Trophoblast cell (in vitro differentiated cells and primary cell): ENCODE data around the gene ARHGAP26.
A peak's percentile ranks its signal among the peaks of the same experiment; 100 is the strongest.

Experiments
- DNase-seq, 2 donors: peaks; one replicate each; pipeline ENCODE4 v3.0.0-alpha.2; 2016
- H2AFZ ChIP-seq: 2 replicates; pipeline ENCODE4 v1.6.1; 2013; ENCODE audit warnings: low read length, moderate library complexity, mild to moderate bottlenecking; ENCODE audit not compliant: insufficient read depth, poor library complexity
- H2AK5ac ChIP-seq: 2 replicates; pipeline ENCODE4 v1.6.1; 2013; ENCODE audit warnings: mild to moderate bottlenecking, low read length
- H2BK120ac ChIP-seq: 2 replicates; pipeline ENCODE4 v1.6.1; 2013; ENCODE audit warnings: low read length, mild to moderate bottlenecking, moderate library complexity; ENCODE audit not compliant: insufficient read depth, poor library complexity
- H2BK12ac ChIP-seq: 2 replicates; pipeline ENCODE4 v1.6.1; 2013; ENCODE audit warnings: mild to moderate bottlenecking, low read length, moderate library complexity
- H2BK5ac ChIP-seq: 2 replicates; pipeline ENCODE4 v1.6.1; 2013; ENCODE audit warnings: low read length, low read depth, moderate library complexity, mild to moderate bottlenecking; ENCODE audit not compliant: poor library complexity
- H3K14ac ChIP-seq: 2 replicates; pipeline ENCODE4 v1.6.1; 2013; ENCODE audit warnings: mild to moderate bottlenecking, low read length
- H3K18ac ChIP-seq: 2 replicates; pipeline ENCODE4 v1.6.1; 2013; ENCODE audit warnings: mild to moderate bottlenecking, low read length
- H3K23ac ChIP-seq: 2 replicates; pipeline ENCODE4 v1.6.1; 2013; ENCODE audit warnings: low read length
- H3K27ac ChIP-seq: 2 replicates; pipeline ENCODE4 v1.5.1; 2013; ENCODE audit warnings: low read depth, mild to moderate bottlenecking, inconsistent platforms, low read length, moderate library complexity
- H3K27me3 ChIP-seq: 2 replicates; pipeline ENCODE4 v1.6.1; 2013; ENCODE audit warnings: inconsistent platforms, mild to moderate bottlenecking, low read length, moderate library complexity; ENCODE audit not compliant: insufficient read depth
- H3K36me3 ChIP-seq, 2 experiments: 1 replicate in 1 of 2; 2 replicates in 1 of 2; pipeline ENCODE4 v1.6.1; 2013; ENCODE audit warnings: low read length in 2 of 2, mild to moderate bottlenecking in 2 of 2, moderate library complexity in 1 of 2; ENCODE audit not compliant: insufficient read depth in 2 of 2, control insufficient read depth in 1 of 2
- H3K4ac ChIP-seq: 2 replicates; pipeline ENCODE4 v1.6.1; 2013; ENCODE audit warnings: low read depth, mild to moderate bottlenecking, low read length, moderate library complexity
- H3K4me1 ChIP-seq, 2 experiments: 1 replicate in 1 of 2; 2 replicates in 1 of 2; pipeline ENCODE4 v1.6.1; 2013; ENCODE audit warnings: low read length in 2 of 2, mild to moderate bottlenecking in 2 of 2, moderate library complexity in 1 of 2; ENCODE audit not compliant: insufficient read depth in 2 of 2, control insufficient read depth in 1 of 2
- H3K4me2 ChIP-seq: 2 replicates; pipeline ENCODE4 v1.6.1; 2013; ENCODE audit warnings: inconsistent platforms, mild to moderate bottlenecking, low read length, moderate library complexity
- H3K4me3 ChIP-seq: 2 replicates; pipeline ENCODE4 v1.5.1; 2013; ENCODE audit warnings: mild to moderate bottlenecking, low read depth, low read length, inconsistent platforms
- H3K79me1 ChIP-seq: one replicate; pipeline ENCODE4 v1.6.1; 2013; ENCODE audit warnings: low read length
- H3K79me2 ChIP-seq: 2 replicates; pipeline ENCODE4 v1.6.1; 2013; ENCODE audit warnings: low read length, mild to moderate bottlenecking; ENCODE audit not compliant: control insufficient read depth, insufficient read depth, poor library complexity
- H3K9ac ChIP-seq: 2 replicates; pipeline ENCODE4 v1.6.1; 2013; ENCODE audit warnings: mild to moderate bottlenecking, low read length
- H3K9me3 ChIP-seq: 2 replicates; pipeline ENCODE4 v1.6.1; 2013; ENCODE audit warnings: low read depth, mild to moderate bottlenecking, control low read depth, inconsistent platforms, low read length; ENCODE audit not compliant: insufficient read depth
- H4K12ac ChIP-seq: 2 replicates; pipeline ENCODE4 v1.6.1; 2013; ENCODE audit warnings: low read depth, mild to moderate bottlenecking, low read length, moderate library complexity
- H4K8ac ChIP-seq: 2 replicates; pipeline ENCODE4 v1.6.1; 2013; ENCODE audit warnings: low read depth, mild to moderate bottlenecking, low read length, moderate library complexity
- H4K91ac ChIP-seq: one replicate; pipeline ENCODE4 v1.6.1; 2013; ENCODE audit warnings: low read depth, mild to moderate bottlenecking, low read length, moderate library complexity
- whole genome bisulfite sequencing: extraction: QIAGEN DNeasy Blood & Tissue Kit; methylation state at CpG from one replicate; pipeline ENCODE4 v1.1.7; 2013; ENCODE audit warnings: missing lambda C conversion rate; ENCODE audit not compliant: insufficient read length, insufficient coverage; ENCODE audit errors: extremely low coverage; 5-methylcytosine and 5-hydroxymethylcytosine counted together

ARHGAP26 gene

GRCh38 chr5:142892021-142892420 is 121.8 kb downstream of the ARHGAP26 start:
- Histone ChIP-seq H3K9me3 (no peaks in the 10 kb centered on the region), H3K14ac (no peak overlapping the region), H3K79me2 (no peaks in the 10 kb centered on the region), H3K27me3 (no peaks in the 10 kb centered on the region), H4K91ac (no peak overlapping the region), H3K18ac (no peak overlapping the region), H3K4me1 (peaks cover 0 to 4% of the 10 kb centered on the region in 2 experiments), H3K79me1 (peaks cover 2% of the 10 kb centered on the region), H3K23ac (no peak overlapping the region), H2BK12ac (no peak overlapping the region), H3K4ac (no peak overlapping the region), H3K36me3 (no peaks in the 10 kb centered on the region), H3K4me3 (no peak overlapping the region), H3K27ac (no peak overlapping the region), H2BK5ac (no peak overlapping the region), H4K8ac (no peak overlapping the region), H4K12ac (no peak overlapping the region), H2BK120ac (no peak overlapping the region), H3K9ac (no peak overlapping the region), H2AK5ac (no peak overlapping the region), H2AFZ (no peak overlapping the region), H3K4me2 (no peak overlapping the region)
- no CpG with 5 or more reads among the region's 3 CpGs for WGBS
- DNase-seq = no peak

GRCh38 chr5:142894315-142894714 is 124.1 kb downstream of the ARHGAP26 start:
- Histone ChIP-seq H2BK5ac (no peak overlapping the region), H3K18ac (no peak overlapping the region), H2AFZ (no peak overlapping the region), H2AK5ac (no peak overlapping the region), H3K9ac (no peak overlapping the region), H3K9me3 (no peaks in the 10 kb centered on the region), H3K4ac (no peak overlapping the region), H3K14ac (no peak overlapping the region), H2BK120ac (no peak overlapping the region), H3K79me1 (peaks cover 2% of the 10 kb centered on the region), H3K27me3 (no peaks in the 10 kb centered on the region), H3K79me2 (no peaks in the 10 kb centered on the region), H4K91ac (no peak overlapping the region), H3K36me3 (no peaks in the 10 kb centered on the region), H3K4me2 (no peak overlapping the region), H4K8ac (no peak overlapping the region), H3K4me1 (peaks cover 0 to 4% of the 10 kb centered on the region in 2 experiments), H4K12ac (no peak overlapping the region), H3K23ac (no peak overlapping the region), H3K27ac (no peak overlapping the region), H3K4me3 (no peak overlapping the region), H2BK12ac (no peak overlapping the region)
- no peak for DNase-seq
- no CpG with 5 or more reads among the region's 2 CpGs for WGBS

- Histone ChIP-seq H2AFZ (no peak overlapping the region), H3K36me3 (no peaks in the 10 kb centered on the region), H3K4ac (no peak overlapping the region), H3K9me3 (no peaks in the 10 kb centered on the region), H3K18ac (no peak overlapping the region), H3K23ac (no peak overlapping the region), H3K9ac (no peak overlapping the region), H4K12ac (no peak overlapping the region), H3K79me2 (no peaks in the 10 kb centered on the region), H3K4me1 (peaks cover 0 to 4% of the 10 kb centered on the region in 2 experiments), H3K27me3 (no peaks in the 10 kb centered on the region), H2AK5ac (no peak overlapping the region), H3K27ac (no peak overlapping the region), H4K8ac (no peak overlapping the region), H3K4me3 (no peak overlapping the region), H2BK5ac (no peak overlapping the region), H4K91ac (no peak overlapping the region), H3K79me1 (peaks cover 2% of the 10 kb centered on the region), H3K14ac (no peak overlapping the region), H3K4me2 (no peak overlapping the region), H2BK12ac (no peak overlapping the region), H2BK120ac (no peak overlapping the region)
- no peak for DNase-seq
- no CpG with 5 or more reads among the region's 1 CpG for whole genome bisulfite sequencing
These were observed 124.6 kb downstream of the ARHGAP26 start for GRCh38 chr5:142894749-142895148.

GRCh38 chr5:142896325-142897007 is 126.3 kb downstream of the ARHGAP26 start:
- no peak overlapping the region for H3K9ac ChIP-seq
- no peak overlapping the region for H2BK120ac ChIP-seq
- DNase-seq = peak in 1 of 2 donors; percentile 28
- no CpG with 5 or more reads among the region's 2 CpGs for WGBS
- no peaks in the 10 kb centered on the region for H3K9me3 ChIP-seq
- H3K18ac ChIP-seq = no peak overlapping the region
- peak overlapping the region; percentile 49 for H3K27ac ChIP-seq
- H4K12ac ChIP-seq = no peak overlapping the region
- H3K4me3 ChIP-seq = no peak overlapping the region
- H3K23ac ChIP-seq = no peak overlapping the region
- no peak overlapping the region for H4K91ac ChIP-seq
- H2AFZ ChIP-seq = no peak overlapping the region
- H3K14ac ChIP-seq = no peak overlapping the region
- H2AK5ac ChIP-seq = no peak overlapping the region
- peaks cover 4 to 12% of the 10 kb centered on the region in 2 experiments for H3K4me1 ChIP-seq
- no peak overlapping the region for H3K4me2 ChIP-seq
- no peak overlapping the region for H2BK12ac ChIP-seq
- no peaks in the 10 kb centered on the region for H3K79me2 ChIP-seq
- H4K8ac ChIP-seq = no peak overlapping the region
- no peak overlapping the region for H3K4ac ChIP-seq
- H3K79me1 ChIP-seq = peaks cover 7% of the 10 kb centered on the region
- no peaks in the 10 kb centered on the region for H3K27me3 ChIP-seq
- H2BK5ac ChIP-seq = no peak overlapping the region
- no peaks in the 10 kb centered on the region for H3K36me3 ChIP-seq
